PC-9 (cell line): ENCODE measurements around the gene TOMM5. TPM values are rescaled to one million over a fixed set of nuclear protein-coding genes. Genes with fewer than 3 reads are reported as not detected.

Experiments
- BruUV-seq: library from RNA; stranded (reverse); fragments of 400-500 nt; replicated peaks from 2 replicates; lab custom pipeline; 2021; lab: Mats Ljungman, UMichigan
- CTCF ChIA-PET: fragments of 300-600 bp; sonication (Branson Sonifier 250); formaldehyde crosslinking; loops from one replicate; lab custom pipeline; 2022; ENCODE audit warnings: antibody characterized with exemption; lab: Charles Lee
- POLR2A ChIA-PET: fragments of 300-600 bp; sonication (Branson Sonifier 250); formaldehyde crosslinking; loops from one replicate; lab custom pipeline; 2022; ENCODE audit warnings: antibody characterized with exemption; ENCODE audit not compliant: unreplicated experiment; lab: Charles Lee
- DNase-seq, 2 experiments: peaks; one replicate each; pipeline versions ENCODE4 v3.0.0 to v3.0.0-alpha.2; 2015 to 2022; ENCODE audit warnings: mixed read lengths in 1 of 2
- H2AFZ ChIP-seq: fragments of 200-600 bp; sonication (generic); 2 replicates; pipeline ENCODE4 v1.8.1; 2017; ENCODE audit warnings: antibody characterized with exemption
- H3F3A ChIP-seq: fragments of 200-600 bp; sonication (generic); 2 replicates; pipeline ENCODE4 v1.8.1; 2017; ENCODE audit warnings: antibody characterized with exemption, mild to moderate bottlenecking, low read depth; ENCODE audit not compliant: insufficient read depth
- H3K27ac ChIP-seq: fragments of 200-600 bp; sonication (generic); 2 replicates; pipeline ENCODE4 v1.6.1; 2016; ENCODE audit warnings: mixed run types
- H3K27me3 ChIP-seq: fragments of 200-600 bp; sonication (generic); 2 replicates; pipeline ENCODE4 v1.6.1; 2016; ENCODE audit warnings: low read depth, mixed run types; ENCODE audit not compliant: insufficient read depth
- H3K36me3 ChIP-seq: fragments of 200-600 bp; sonication (generic); 2 replicates; pipeline ENCODE4 v1.6.1; 2016; ENCODE audit warnings: low read depth, mixed run types
- H3K4me1 ChIP-seq: fragments of 200-600 bp; sonication (generic); replicated peaks from 2 replicates; pipeline ENCODE4 v1.6.1; 2016; ENCODE audit warnings: mixed run types; ENCODE audit not compliant: insufficient read depth
- H3K4me2 ChIP-seq: fragments of 200-600 bp; sonication (generic); 2 replicates; pipeline ENCODE4 v1.6.1; 2017; ENCODE audit warnings: mixed run types
- H3K4me3 ChIP-seq: fragments of 200-600 bp; sonication (generic); 2 replicates; pipeline ENCODE4 v1.6.1; 2016; ENCODE audit warnings: mixed run types
- H3K79me2 ChIP-seq: fragments of 200-600 bp; sonication (generic); 2 replicates; pipeline ENCODE4 v1.6.1; 2017; ENCODE audit warnings: low read depth, mixed run types
- H3K9me2 ChIP-seq: fragments of 200-600 bp; sonication (generic); 2 replicates; pipeline ENCODE4 v1.8.1; 2017; ENCODE audit warnings: mild to moderate bottlenecking; ENCODE audit not compliant: insufficient read depth
- H3K9me3 ChIP-seq: fragments of 200-600 bp; sonication (generic); 2 replicates; pipeline ENCODE4 v1.8.1; 2016; ENCODE audit warnings: low read depth; ENCODE audit not compliant: insufficient read depth
- H4K20me1 ChIP-seq: fragments of 200-600 bp; sonication (generic); 2 replicates; pipeline ENCODE4 v1.8.1; 2017; ENCODE audit not compliant: insufficient read depth
- EZH2 ChIP-seq: fragments of 200-600 bp; sonication (generic); IDR thresholded peaks from 2 replicates; pipeline ENCODE4 v1.8.0; 2017; ENCODE audit warnings: antibody characterized with exemption, low read depth
- intact Hi-C: fragments of 100-400 bp; cut with micrococcal nuclease; formaldehyde crosslinking; loops from one replicate; pipeline ENCODE4 v1.10.0; 2022; ENCODE audit not compliant: unreplicated experiment
- total RNA-seq: library from RNA; stranded (reverse); gene quantifications from 2 replicates; pipeline ENCODE4 v1.2.3, GENCODE V29; 2021
- TF ChIP-seq, protein P1 (sequence below): fragments of 200-600 bp; sonication (generic); conservative IDR thresholded peaks from 2 replicates; pipeline ENCODE4 v1.6.1; 2017; ENCODE audit warnings: mixed run types, antibody characterized with exemption, mild to moderate bottlenecking, moderate library complexity

TOMM5 gene
- total RNA-seq, 1 experiment from 2014 or later: 78.2 TPM

- Histone ChIP-seq H3K9me3 (no peaks in the 10 kb centered on the region), H3K4me2 (no peak overlapping the region), H3K27ac (no peak overlapping the region), H3K79me2 (no peaks in the 10 kb centered on the region), H3F3A (no peaks in the 10 kb centered on the region), H3K4me3 (no peak overlapping the region), H3K27me3 (no peaks in the 10 kb centered on the region), H3K9me2 (no peaks in the 10 kb centered on the region), H4K20me1 (no peaks in the 10 kb centered on the region), H2AFZ (no peak overlapping the region), H3K4me1 (no peaks in the 10 kb centered on the region), H3K36me3 (no peaks in the 10 kb centered on the region)
- no TSS peak for BruUV-seq
- intact Hi-C loops: no loop called here
- TF ChIP-seq, protein P1, sequence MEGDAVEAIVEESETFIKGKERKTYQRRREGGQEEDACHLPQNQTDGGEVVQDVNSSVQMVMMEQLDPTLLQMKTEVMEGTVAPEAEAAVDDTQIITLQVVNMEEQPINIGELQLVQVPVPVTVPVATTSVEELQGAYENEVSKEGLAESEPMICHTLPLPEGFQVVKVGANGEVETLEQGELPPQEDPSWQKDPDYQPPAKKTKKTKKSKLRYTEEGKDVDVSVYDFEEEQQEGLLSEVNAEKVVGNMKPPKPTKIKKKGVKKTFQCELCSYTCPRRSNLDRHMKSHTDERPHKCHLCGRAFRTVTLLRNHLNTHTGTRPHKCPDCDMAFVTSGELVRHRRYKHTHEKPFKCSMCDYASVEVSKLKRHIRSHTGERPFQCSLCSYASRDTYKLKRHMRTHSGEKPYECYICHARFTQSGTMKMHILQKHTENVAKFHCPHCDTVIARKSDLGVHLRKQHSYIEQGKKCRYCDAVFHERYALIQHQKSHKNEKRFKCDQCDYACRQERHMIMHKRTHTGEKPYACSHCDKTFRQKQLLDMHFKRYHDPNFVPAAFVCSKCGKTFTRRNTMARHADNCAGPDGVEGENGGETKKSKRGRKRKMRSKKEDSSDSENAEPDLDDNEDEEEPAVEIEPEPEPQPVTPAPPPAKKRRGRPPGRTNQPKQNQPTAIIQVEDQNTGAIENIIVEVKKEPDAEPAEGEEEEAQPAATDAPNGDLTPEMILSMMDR: no peak
- TF ChIP-seq EZH2: no peak
- ChIA-PET POLR2A (no interaction called here), CTCF (no interaction called here)
- DNase-seq: no peak
Observed at GRCh38 chr9:37550781-37551180, 41.6 kb downstream of the TOMM5 start.

- H3K79me2 ChIP-seq: no peaks in the 10 kb centered on the region
- ChIA-PET CTCF (no interaction called here), POLR2A (interaction anchor here (0.5 to 0.7 kb wide), 2 partner anchors 267 to 431 kb away, joined by 3 to 4 read pairs; no protein-coding TSS in a partner anchor)
- H3K4me2 ChIP-seq: no peak overlapping the region
- H3K27me3 ChIP-seq: no peaks in the 10 kb centered on the region
- no peaks in the 10 kb centered on the region for H3F3A ChIP-seq
- H3K4me3 ChIP-seq: no peak overlapping the region
- no peaks in the 10 kb centered on the region for H3K36me3 ChIP-seq
- H3K9me2 ChIP-seq: no peaks in the 10 kb centered on the region
- intact Hi-C loops: no loop called here
- no peaks in the 10 kb centered on the region for H3K4me1 ChIP-seq
- BruUV-seq: no TSS peak
- DNase-seq: no peak
- TF ChIP-seq EZH2: no peak
- TF ChIP-seq, protein P1: no peak
- no peaks in the 10 kb centered on the region for H3K9me3 ChIP-seq
- H4K20me1 ChIP-seq: no peaks in the 10 kb centered on the region
- H3K27ac ChIP-seq: no peak overlapping the region
- no peak overlapping the region for H2AFZ ChIP-seq
Observed at GRCh38 chr9:37549527-37549926, 42.9 kb downstream of the TOMM5 start.

GRCh38 chr9:37547328-37547878 is 45.0 kb downstream of the TOMM5 start:
- Histone ChIP-seq H3K27me3 (no peaks in the 10 kb centered on the region), H4K20me1 (no peaks in the 10 kb centered on the region), H3K9me2 (no peaks in the 10 kb centered on the region), H3K4me2 (no peak overlapping the region), H3K9me3 (no peaks in the 10 kb centered on the region), H3K27ac (no peak overlapping the region), H3K79me2 (no peaks in the 10 kb centered on the region), H2AFZ (no peak overlapping the region), H3K4me3 (no peak overlapping the region), H3K36me3 (no peaks in the 10 kb centered on the region), H3F3A (no peaks in the 10 kb centered on the region), H3K4me1 (no peaks in the 10 kb centered on the region)
- BruUV-seq: no TSS peak
- ChIA-PET POLR2A (no interaction called here), CTCF (no interaction called here)
- DNase-seq: no peak
- no peak for TF ChIP-seq EZH2
- TF ChIP-seq, protein P1: no peak
- intact Hi-C loops: no loop called here
